ENCODE data around the gene KYNU. TPM values are rescaled to one million over a fixed set of nuclear protein-coding genes. Genes with fewer than 3 reads are reported as not detected.

The KYNU gene
- polyA plus RNA-seq, 1 donor from 2014 or later: 59.5 TPM

DNA sequence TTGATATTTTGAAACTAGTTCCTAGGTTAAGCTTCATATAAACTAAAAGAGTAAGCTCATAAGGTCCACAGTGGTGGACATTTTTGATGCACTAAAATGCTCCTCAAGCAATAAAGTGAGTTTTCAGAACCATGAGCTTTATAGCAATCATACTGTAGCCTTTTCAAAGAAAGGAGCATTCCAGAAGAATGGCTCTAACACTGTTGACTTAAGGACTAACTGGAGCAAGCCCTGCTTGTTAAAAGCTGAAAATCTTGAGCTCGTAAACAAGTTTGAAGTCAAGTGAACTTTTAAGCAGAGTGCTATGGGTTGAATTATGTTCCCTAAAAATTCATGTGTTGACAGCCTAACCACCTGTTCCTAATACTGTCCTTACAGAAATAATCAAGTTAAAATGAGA lies 38.0 kb downstream of the KYNU start:
- Mint-ChIP-seq H3K4me1 (peaks cover 27 to 46% (median 36%) of the 10 kb centered on the region in 3 donors), H3K27ac (peak overlapping the region; percentile 28 to 91 (median 71)), H3K27me3 (no peaks in the 10 kb centered on the region), H3K9me3 (peaks cover 3 to 6% (median 4%) of the 10 kb centered on the region in 3 donors), H3K36me3 (peaks cover 3% of the 10 kb centered on the region), H3K4me3 (peak overlapping the region in 2 of 4 donors; percentile 56 to 89)

DNA sequence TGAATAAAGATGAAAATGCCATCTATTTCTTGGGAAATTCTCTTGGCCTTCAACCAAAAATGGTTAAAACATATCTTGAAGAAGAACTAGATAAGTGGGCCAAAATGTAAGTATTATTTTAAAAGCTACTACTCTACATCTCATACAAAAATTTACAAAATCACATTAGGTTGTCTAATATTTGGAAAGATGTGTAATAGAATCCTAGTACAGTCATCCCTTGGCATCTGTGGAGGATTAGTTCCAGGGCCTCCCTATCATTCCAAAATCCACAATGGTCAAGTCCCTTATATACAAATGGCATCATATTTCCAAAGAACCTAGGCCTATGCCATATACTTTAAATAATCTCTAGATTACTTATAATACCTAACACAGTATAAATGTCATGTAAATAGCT lies 41.2 kb downstream of the KYNU start:
- Mint-ChIP-seq H3K4me1 (peaks cover 17 to 30% (median 17%) of the 10 kb centered on the region in 3 donors), H3K9me3 (no peaks in the 10 kb centered on the region), H3K4me3 (no peak overlapping the region), H3K36me3 (no peaks in the 10 kb centered on the region), H3K27me3 (no peaks in the 10 kb centered on the region), H3K27ac (no peak overlapping the region)

DNA sequence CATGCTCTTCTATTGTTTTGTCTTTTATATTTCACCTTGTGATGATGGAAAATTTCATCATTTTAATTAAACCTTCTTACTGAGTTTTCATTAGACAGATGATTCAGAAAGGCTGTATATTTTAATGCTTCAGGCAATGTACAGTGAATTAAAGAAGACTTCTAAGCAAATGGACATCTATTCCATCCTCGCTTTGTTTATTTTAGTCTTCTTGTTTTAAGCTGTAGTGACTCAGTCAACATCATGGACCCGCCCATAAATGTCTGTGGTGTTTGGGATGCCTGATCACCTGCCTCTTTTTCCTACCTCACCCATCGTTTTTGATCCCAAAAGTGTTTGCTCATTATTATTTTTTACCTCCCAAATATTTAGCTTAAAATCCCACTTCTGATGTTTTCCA lies 43.1 kb downstream of the KYNU start:
- H3K27me3 Mint-ChIP-seq: no peaks in the 10 kb centered on the region
- H3K9me3 Mint-ChIP-seq: no peaks in the 10 kb centered on the region
- H3K27ac Mint-ChIP-seq: no peak overlapping the region
- H3K4me3 Mint-ChIP-seq: no peak overlapping the region
- H3K4me1 Mint-ChIP-seq: peaks cover 4 to 15% (median 10%) of the 10 kb centered on the region in 3 donors
- no peaks in the 10 kb centered on the region for H3K36me3 Mint-ChIP-seq

DNA sequence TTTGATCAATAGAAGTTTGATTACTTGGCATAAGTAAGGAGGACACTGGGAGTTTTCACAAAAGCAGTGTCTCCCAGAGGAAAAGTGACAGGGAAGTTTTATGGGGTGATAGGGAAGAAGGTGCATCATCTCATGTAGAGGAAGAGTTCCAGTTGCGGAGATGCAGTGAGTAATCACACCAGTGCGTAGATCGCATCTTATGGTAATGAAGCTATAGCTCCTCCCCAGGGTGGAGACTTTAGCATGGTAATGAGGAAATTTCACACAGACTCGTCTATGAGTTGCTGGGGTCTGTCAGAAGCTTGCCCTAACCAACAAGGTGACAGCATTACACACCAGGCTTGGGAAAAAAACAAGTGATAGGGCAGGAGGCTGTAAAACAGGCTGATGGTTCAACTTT lies 49.0 kb downstream of the KYNU start:
- Mint-ChIP-seq H3K27ac (no peak overlapping the region), H3K36me3 (peaks cover 4% of the 10 kb centered on the region), H3K9me3 (no peaks in the 10 kb centered on the region), H3K4me3 (no peak overlapping the region), H3K4me1 (peaks cover 0 to 7% (median 6%) of the 10 kb centered on the region in 3 donors), H3K27me3 (no peaks in the 10 kb centered on the region)

DNA sequence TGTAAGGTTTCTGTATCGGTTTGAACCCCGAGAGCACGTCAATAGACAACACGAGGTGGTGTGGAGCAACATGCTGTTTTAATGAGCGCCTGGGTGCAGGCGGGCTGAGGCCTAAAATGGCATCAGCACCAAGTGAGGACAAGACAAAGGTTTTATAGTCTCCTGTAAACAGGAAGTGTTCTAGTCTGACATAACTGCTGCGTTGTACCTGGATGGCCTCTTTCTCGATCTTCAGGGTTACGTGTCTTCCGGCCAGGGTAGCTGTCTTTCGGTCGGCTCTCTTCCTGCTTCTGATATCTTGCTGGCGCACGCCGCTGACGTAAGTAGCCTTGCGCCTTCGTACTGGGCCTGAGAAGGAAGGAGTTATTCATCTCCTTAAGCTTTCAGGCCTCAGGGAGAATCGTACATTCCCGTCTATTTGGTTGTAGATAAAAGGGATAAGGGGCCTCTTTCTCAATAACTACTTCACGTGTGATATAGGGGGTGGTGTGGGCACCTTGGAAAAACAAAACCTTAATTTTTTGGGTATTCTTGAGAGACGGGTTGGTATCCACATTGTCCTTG lies 53.5 kb downstream of the KYNU start:
- peaks cover 4% of the 10 kb centered on the region for H3K36me3 Mint-ChIP-seq
- H3K4me3 Mint-ChIP-seq: no peak overlapping the region
- peaks cover 4 to 6% (median 4%) of the 10 kb centered on the region in 3 donors for H3K4me1 Mint-ChIP-seq
- H3K27ac Mint-ChIP-seq: no peak overlapping the region
- H3K9me3 Mint-ChIP-seq: no peaks in the 10 kb centered on the region
- H3K27me3 Mint-ChIP-seq: no peaks in the 10 kb centered on the region

DNA sequence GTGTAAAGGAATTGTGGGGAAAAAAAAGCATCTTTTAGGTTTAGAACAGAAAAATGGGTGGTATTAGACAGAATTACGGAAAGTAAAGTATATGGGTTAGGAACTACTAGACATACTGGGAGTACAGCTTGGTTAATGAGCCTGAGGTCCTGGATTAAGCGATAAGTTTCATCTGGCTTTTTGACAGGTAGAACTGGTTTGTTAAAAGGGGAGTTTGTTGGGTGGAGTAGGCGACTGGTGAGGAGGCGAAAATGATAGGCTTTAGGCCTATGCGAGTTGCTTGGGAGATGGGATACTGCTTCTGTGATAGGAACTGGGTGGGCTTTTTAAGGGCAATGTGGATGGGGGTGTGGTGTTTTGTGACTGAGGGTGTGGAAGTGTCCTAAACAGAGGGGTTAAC lies 56.5 kb downstream of the KYNU start:
- Mint-ChIP-seq H3K27ac (no peak overlapping the region), H3K36me3 (peaks cover 3% of the 10 kb centered on the region), H3K9me3 (no peaks in the 10 kb centered on the region), H3K27me3 (no peaks in the 10 kb centered on the region), H3K4me1 (peaks cover 9 to 11% (median 9%) of the 10 kb centered on the region in 3 donors), H3K4me3 (no peak overlapping the region)

DNA sequence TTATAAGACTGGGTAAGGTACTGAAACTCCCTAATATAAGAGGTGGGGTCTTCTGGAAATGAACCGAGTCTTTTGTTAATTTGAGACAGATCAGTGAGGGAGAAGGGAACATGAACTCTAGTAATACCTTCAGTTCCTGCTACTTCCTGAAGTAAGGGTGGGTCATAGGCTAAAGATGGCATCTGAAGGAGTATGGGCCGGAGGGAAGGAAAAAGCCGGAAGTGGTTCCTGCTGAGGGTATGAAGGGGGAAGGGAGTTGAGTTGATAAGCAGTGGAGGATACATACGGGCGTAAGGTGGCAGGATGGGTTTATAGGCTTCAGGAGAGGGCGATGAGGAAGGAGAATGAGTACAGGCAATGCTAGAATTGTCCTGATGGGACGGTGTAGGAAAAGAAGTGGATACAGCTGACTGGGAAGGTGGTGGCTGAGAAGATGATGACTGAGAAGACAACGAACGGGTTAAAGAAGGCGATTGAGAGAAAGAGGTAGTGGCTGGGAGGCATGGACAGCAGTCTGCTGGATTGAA lies 58.2 kb downstream of the KYNU start:
- peaks cover 11 to 12% (median 11%) of the 10 kb centered on the region in 3 donors for H3K4me1 Mint-ChIP-seq
- H3K4me3 Mint-ChIP-seq: no peak overlapping the region
- no peaks in the 10 kb centered on the region for H3K27me3 Mint-ChIP-seq
- no peaks in the 10 kb centered on the region for H3K9me3 Mint-ChIP-seq
- H3K36me3 Mint-ChIP-seq: peaks cover 5% of the 10 kb centered on the region
- H3K27ac Mint-ChIP-seq: peak overlapping the region in 2 of 3 donors; percentile 81 to 88

DNA sequence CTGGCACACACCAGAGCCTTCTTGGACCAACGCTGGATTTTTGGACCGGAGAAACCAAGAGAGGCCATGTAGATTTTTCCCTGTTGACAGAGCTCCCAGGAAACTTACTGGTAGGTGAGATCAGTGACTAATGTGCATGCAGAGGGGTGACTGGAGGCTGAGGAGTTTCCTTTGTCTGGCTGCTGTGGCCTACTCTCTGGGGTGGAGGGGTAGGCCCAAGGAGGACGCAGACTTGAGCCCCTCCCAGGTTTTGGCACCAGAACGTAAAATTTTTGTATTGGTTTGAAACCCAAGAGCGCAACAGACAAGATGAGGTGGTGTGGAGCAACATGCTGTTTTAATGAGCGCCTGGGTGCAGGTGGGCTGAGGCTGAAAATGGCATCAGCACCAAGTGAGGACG lies 59.2 kb downstream of the KYNU start:
- no peaks in the 10 kb centered on the region for H3K9me3 Mint-ChIP-seq
- H3K4me1 Mint-ChIP-seq: peaks cover 13 to 14% (median 14%) of the 10 kb centered on the region in 3 donors
- H3K27me3 Mint-ChIP-seq: no peaks in the 10 kb centered on the region
- no peak overlapping the region for H3K4me3 Mint-ChIP-seq
- no peak overlapping the region for H3K27ac Mint-ChIP-seq
- peaks cover 9% of the 10 kb centered on the region for H3K36me3 Mint-ChIP-seq

DNA sequence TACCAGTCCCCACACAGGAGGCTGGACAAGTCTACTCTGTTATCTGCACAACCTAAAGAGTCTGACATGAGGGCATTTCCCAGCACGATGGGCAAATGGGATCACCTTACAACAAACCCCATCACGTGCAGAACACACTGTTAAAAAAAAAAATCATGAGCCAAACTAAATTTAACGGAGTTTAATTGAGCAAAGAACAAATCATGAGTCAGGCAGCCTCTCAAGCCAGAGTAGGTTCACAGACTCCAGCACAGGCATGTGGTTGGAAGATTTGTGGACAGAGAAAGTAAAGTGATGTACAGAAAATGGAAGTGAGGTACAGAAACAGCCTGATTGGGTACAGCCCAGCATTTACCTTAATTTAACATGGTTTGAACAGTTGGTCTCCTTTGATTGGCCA lies 59.9 kb downstream of the KYNU start:
- Mint-ChIP-seq H3K9me3 (no peaks in the 10 kb centered on the region), H3K36me3 (peaks cover 10% of the 10 kb centered on the region), H3K4me3 (peak overlapping the region in 1 of 4 donors; percentile 7), H3K27me3 (no peaks in the 10 kb centered on the region), H3K27ac (peak overlapping the region in 1 of 3 donors; percentile 29), H3K4me1 (peaks cover 13 to 14% (median 14%) of the 10 kb centered on the region in 3 donors)

DNA sequence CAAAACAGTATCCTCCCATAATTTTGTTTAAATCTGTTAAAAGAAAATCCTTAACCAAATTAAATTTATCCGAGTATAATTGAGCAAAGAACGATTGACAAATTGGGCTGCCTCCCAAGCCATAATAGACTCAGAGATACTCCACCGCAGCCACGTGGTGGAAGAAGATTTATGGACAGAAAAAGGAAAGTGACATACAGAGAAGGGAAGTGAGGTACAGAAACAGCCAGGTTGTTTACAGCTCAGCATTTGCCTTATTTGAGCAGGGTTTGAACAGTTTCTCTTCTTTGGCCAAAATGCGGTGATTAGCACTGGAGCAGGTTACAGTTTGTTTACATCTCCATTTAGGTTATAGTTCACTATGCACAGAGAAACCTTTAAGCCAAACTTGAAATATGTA lies 60.8 kb downstream of the KYNU start:
- Mint-ChIP-seq H3K27me3 (no peaks in the 10 kb centered on the region), H3K36me3 (peaks cover 10% of the 10 kb centered on the region), H3K4me3 (peak overlapping the region in 1 of 4 donors; percentile 64), H3K27ac (peak overlapping the region in 1 of 3 donors; percentile 68), H3K4me1 (peaks cover 13 to 16% (median 16%) of the 10 kb centered on the region in 3 donors), H3K9me3 (no peaks in the 10 kb centered on the region)

DNA sequence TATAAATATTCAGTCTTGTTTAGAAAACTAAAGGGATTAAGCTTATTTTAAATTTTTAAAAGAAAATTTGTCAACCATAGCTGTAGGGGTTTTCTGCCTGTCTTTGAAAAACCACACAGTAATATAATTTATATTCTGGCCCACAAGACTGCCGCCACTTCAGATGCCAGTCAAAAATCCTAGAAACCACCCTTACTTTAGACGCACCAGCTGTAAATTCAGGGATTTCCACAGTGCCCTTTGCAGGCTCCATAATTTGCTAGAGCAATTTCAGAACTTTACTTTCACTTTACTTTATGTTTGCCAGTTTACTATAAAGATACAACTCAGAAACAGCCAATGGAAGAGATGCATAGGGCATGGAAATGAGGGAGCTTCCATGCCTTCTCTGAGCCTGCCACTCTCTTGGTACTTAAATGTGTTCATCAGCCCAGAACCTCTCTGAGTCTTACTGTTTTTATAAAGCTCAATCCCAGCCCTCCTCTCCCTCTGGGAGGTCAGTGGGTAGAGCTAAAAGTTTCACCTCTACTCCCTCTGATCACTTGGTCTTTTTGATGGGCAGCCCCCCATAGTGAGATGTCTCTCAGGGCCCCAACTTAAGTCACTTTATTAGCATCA lies 63.3 kb downstream of the KYNU start:
- H3K36me3 Mint-ChIP-seq: peaks cover 10% of the 10 kb centered on the region
- peak overlapping the region in 1 of 4 donors; percentile 30 for H3K4me3 Mint-ChIP-seq
- H3K27ac Mint-ChIP-seq: peak overlapping the region in 2 of 3 donors; percentile 9 to 67
- H3K27me3 Mint-ChIP-seq: no peaks in the 10 kb centered on the region
- peaks cover 9 to 19% (median 16%) of the 10 kb centered on the region in 3 donors for H3K4me1 Mint-ChIP-seq
- H3K9me3 Mint-ChIP-seq: no peaks in the 10 kb centered on the region

DNA sequence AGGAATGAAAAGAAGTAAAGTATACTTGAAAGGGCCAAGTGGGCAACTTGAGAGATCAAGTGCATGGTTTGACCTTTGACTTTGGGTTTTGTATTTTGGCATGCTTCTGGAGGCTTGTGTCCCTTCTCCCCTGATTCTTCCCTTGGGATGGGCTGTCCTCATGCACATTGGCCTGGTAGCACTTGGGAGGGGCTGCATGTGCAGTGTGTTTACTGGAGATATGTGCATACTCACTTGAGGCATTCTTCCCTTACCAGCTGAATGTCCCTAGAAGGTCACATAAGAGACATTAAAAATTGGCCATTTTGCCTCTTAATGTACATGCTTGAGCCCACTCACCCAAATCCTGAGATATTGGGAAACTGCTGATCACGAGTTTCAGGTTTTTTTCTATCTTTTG lies 65.2 kb downstream of the KYNU start:
- Mint-ChIP-seq H3K4me3 (no peak overlapping the region), H3K27ac (peak overlapping the region in 1 of 3 donors; percentile 47), H3K4me1 (peaks cover 4 to 15% (median 14%) of the 10 kb centered on the region in 3 donors), H3K36me3 (peaks cover 16% of the 10 kb centered on the region), H3K27me3 (no peaks in the 10 kb centered on the region), H3K9me3 (peaks cover 0 to 2% (median under 1%) of the 10 kb centered on the region in 3 donors)

DNA sequence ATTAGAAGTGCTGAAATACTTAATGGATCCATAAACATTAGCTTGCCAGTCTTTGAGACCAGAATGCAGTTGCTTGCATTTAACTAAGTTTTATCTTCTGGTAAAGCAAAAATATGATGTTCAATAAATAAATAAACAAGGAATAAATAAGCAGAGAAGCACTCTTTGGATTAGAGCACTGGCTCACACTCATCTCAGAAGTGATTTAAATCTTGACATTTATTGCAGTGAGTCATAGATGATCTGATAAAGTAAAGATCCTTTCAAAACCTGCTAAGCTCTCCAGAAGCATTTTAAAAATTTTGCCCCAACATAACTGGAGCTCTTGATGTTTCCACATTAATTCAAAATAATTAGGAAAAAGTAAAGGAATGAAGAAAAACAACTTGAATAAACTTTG lies 66.8 kb downstream of the KYNU start:
- H3K36me3 Mint-ChIP-seq: peaks cover 22% of the 10 kb centered on the region
- peaks cover 4 to 15% (median 11%) of the 10 kb centered on the region in 3 donors for H3K4me1 Mint-ChIP-seq
- no peak overlapping the region for H3K4me3 Mint-ChIP-seq
- peak overlapping the region in 1 of 3 donors; percentile 39 for H3K27ac Mint-ChIP-seq
- no peaks in the 10 kb centered on the region for H3K27me3 Mint-ChIP-seq
- H3K9me3 Mint-ChIP-seq: peaks cover 3 to 11% (median 7%) of the 10 kb centered on the region in 3 donors

DNA sequence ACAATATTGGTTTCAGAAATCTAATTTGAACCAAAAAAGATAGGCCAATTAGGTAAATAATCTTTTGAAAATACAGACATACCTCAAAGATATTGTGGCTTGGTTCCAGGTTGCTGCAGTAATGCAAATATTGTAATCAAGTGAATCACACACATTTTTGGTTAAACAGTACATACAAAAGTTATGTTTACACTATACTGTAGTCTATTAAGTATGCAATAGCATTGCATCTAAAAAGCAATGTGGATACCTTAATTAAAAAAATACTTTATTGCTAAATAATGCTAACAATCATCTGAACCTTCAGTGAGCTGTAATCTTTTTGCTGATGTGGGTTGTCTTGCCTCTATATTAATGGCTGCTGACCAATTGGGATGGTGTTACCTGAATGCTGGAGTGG lies 67.3 kb downstream of the KYNU start:
- Mint-ChIP-seq H3K36me3 (peaks cover 24% of the 10 kb centered on the region), H3K9me3 (peaks cover 3 to 14% (median 9%) of the 10 kb centered on the region in 3 donors), H3K4me1 (peaks cover 4 to 15% (median 11%) of the 10 kb centered on the region in 3 donors), H3K4me3 (no peak overlapping the region), H3K27me3 (no peaks in the 10 kb centered on the region), H3K27ac (no peak overlapping the region)

DNA sequence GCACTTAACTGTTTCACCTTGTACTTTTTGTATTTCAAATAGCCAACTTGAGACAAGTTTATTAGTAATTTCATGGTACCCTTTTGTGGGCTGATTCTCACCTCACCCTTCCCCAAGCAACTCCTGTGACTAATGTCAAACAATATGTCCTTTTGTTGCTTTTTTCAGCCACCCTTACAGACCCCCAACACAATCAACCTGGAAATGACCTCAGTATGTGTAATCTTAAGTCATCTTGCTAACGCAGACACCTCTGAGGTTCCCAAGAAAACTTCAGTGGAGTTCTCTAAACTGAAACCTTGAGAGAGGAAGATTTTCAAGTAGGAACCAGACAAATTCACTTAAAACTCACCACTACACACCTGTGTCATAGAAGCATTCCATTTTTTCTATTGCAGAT lies 69.5 kb downstream of the KYNU start:
- Mint-ChIP-seq H3K9me3 (peaks cover 3 to 16% (median 15%) of the 10 kb centered on the region in 3 donors), H3K36me3 (peaks cover 29% of the 10 kb centered on the region), H3K4me1 (peaks cover 5 to 15% (median 13%) of the 10 kb centered on the region in 3 donors), H3K27me3 (no peaks in the 10 kb centered on the region), H3K4me3 (no peak overlapping the region), H3K27ac (peak overlapping the region in 1 of 3 donors; percentile 87)

Data from IgD-negative memory B cell (primary cell).